NT2/D1 (cell line): ENCODE results near the gene KIDINS220.

Experiments
- YY1 ChIP-seq: IDR thresholded peaks from 2 replicates; pipeline ENCODE4 v1.6.1; 2011; ENCODE audit not compliant: insufficient read length, insufficient read depth
- ZNF274 ChIP-seq: IDR thresholded peaks from 2 replicates; pipeline ENCODE4 v1.6.1; 2011; ENCODE audit warnings: mild to moderate bottlenecking, low read depth, low read length

GRCh38 chr2:8693157-8693821 lies 144.1 kb downstream of the KIDINS220 start:
- TF ChIP-seq ZNF274 (no peak), YY1 (no peak)
